ENCODE measurements around the gene HS3ST6. TPM values are rescaled to one million over a fixed set of nuclear protein-coding genes. Genes with fewer than 3 reads are reported as not detected.

The HS3ST6 gene
- total and polyA plus RNA-seq, 9 of the 15 experiments (the other 6 are each of a cell fraction or from before 2014, with no cell fraction given), result not detected

DNA sequence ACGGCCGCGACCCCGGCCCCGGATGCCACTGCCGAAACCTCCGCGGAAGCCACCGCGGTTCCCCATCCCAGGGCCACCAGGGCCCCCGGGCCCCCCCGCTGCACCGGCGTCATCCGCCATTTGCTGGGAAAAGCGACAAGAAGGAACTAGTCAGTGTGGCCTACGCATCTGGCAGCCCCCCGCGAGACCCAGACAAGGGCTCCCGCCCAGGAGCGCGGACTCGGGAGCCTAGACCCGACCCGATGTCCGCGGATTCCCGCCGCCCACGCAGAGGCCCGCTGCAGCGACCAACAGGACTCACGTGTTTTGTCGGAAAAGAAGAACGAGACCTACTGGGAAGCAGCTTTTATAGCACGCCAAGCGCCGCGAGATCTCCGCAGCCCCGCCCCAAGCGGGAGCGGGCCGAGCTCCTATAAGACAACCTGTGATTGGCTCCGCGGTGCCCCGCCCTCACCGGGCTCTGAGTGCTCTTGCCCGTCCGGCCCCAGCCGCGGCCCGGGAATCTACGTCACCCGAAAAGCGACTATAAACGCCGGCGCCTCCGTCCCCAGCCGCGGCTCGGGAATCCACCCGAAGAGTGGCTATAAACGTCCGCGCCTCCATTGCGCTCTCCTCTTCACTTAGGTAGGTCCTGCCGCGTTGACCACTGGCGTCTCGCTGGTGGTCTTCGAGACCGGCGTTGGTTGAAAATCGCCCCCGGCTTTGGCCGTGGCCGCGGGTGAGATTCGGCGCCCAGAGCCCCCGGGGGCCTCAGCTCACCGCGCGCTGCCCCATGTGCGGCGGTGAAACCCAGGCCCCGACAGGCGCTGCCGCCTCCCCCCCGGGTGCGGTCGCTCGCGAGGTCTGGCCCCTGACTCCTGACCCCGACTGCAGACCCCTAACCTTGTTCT is 46.5 kb upstream of the HS3ST6 start, which contains the start of gene RPS2 (continued):
- TF ChIP-seq, protein P1, sequence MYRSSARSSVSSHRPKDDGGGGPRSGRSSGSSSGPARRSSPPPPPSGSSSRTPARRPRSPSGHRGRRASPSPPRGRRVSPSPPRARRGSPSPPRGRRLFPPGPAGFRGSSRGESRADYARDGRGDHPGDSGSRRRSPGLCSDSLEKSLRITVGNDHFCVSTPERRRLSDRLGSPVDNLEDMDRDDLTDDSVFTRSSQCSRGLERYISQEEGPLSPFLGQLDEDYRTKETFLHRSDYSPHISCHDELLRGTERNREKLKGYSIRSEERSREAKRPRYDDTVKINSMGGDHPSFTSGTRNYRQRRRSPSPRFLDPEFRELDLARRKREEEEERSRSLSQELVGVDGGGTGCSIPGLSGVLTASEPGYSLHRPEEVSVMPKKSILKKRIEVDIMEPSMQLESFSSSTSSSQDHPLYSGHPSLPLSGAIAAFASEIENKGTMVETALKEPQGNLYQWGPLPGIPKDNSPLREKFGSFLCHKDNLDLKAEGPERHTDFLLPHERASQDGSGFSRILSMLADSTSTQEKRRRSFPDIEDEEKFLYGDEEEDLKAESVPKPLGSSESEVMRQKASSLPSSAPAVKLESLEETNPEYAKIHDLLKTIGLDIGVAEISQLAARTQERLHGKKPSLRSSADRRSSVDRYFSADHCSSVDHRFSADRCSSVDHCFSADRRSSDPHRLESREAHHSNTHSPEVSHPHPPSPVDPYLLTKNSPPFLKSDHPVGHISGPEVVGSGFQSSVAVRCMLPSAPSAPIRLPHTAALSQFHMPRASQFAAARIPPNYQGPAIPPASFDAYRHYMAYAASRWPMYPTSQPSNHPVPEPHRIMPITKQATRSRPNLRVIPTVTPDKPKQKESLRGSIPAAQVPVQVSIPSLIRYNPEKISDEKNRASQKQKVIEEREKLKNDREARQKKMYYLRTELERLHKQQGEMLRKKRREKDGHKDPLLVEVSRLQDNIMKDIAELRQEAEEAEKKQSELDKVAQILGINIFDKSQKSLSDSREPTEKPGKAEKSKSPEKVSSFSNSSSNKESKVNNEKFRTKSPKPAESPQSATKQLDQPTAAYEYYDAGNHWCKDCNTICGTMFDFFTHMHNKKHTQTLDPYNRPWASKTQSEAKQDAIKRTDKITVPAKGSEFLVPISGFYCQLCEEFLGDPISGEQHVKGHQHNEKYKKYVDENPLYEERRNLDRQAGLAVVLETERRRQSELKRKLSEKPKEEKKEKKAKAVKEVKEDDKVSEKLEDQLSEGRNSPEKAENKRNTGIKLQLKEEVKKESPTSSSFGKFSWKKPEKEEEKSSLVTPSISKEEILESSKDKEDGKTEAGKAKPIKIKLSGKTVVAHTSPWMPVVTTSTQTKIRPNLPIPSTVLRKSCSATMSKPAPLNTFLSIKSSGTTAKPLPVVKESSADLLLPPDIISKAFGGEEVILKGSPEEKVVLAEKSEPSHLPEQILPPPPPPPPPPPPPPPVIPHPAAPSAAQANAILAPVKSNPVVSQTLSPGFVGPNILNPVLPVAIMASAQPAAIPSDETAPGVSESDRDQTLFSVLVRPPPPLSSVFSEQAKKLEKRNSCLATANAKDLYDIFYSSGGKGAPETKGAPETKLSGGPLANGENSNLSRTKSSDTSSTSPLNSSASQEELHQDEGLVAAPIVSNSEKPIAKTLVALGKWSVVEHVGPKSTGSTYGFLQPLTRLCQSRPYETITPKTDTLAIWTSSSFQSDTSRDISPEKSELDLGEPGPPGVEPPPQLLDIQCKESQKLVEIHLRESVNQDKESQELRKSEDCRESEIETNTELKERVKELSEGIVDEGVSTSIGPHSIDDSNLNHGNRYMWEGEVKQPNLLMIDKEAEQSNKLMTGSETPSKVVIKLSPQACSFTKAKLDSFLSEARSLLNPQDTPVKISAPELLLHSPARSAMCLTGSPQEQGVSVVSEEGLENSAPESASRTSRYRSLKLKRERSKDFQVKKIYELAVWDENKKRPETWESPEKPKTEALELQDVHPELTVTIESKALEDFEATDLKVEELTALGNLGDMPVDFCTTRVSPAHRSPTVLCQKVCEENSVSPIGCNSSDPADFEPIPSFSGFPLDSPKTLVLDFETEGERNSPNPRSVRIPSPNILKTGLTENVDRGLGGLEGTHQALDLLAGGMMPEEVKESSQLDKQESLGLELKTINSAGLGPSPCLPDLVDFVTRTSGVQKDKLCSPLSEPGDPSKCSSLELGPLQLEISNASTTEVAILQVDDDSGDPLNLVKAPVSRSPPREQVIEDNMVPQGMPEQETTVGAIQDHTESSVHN (IDR thresholded peaks at IDR 0.05; ENCODE audit: borderline replicate concordance in 1 of 2, low read depth in 1 of 2), result peak in 1 of 2 experiments; percentile 55; a peak in 1 of 4 replicates
- peak; percentile 88 for TF ChIP-seq CXXC5 (CRISPR knock-in tag; IDR thresholded peaks at IDR 0.05)
- TF ChIP-seq JUND (IDR thresholded peaks at IDR 0.05; ENCODE audit: borderline replicate concordance, low read depth, low read length), result 0 out of 2 replicates have a peak, but pooled peaks have one; percentile 53
- no peak for TF ChIP-seq JUND (tag; IDR thresholded peaks at IDR 0.05; ENCODE audit: borderline replicate concordance, low read depth, low read length)
- TF ChIP-seq POLR2H (tag; IDR thresholded peaks at IDR 0.05; ENCODE audit: low read depth), result peak; percentile 98
- TF ChIP-seq BMI1 (IDR thresholded peaks at IDR 0.05; ENCODE audit: low read length), result no peak
- TF ChIP-seq, protein P2, sequence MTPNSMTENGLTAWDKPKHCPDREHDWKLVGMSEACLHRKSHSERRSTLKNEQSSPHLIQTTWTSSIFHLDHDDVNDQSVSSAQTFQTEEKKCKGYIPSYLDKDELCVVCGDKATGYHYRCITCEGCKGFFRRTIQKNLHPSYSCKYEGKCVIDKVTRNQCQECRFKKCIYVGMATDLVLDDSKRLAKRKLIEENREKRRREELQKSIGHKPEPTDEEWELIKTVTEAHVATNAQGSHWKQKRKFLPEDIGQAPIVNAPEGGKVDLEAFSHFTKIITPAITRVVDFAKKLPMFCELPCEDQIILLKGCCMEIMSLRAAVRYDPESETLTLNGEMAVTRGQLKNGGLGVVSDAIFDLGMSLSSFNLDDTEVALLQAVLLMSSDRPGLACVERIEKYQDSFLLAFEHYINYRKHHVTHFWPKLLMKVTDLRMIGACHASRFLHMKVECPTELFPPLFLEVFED (CRISPR knock-in tag; conservative IDR thresholded peaks at IDR 0.05), result peak; percentile 79; the same call in 1 of the 2 replicates
- TF ChIP-seq PHB (CRISPR knock-in tag; IDR thresholded peaks at IDR 0.05), result peak; percentile 77; the same call in 1 of the 2 replicates
- TF ChIP-seq TGIF2 (CRISPR knock-in tag; IDR thresholded peaks at IDR 0.05), result peak; percentile 78
- TF ChIP-seq FOXK2 (conservative IDR thresholded peaks at IDR 0.05 in 1 of 2, IDR thresholded peaks at IDR 0.05 in 1 of 2; ENCODE audit: low read depth in 2 of 2), result peak; percentile 67 to 69; a peak in 2 of 4 replicates
- TF ChIP-seq ZNF431 (CRISPR knock-in tag; IDR thresholded peaks at IDR 0.05), result peak; percentile 56
- no peak for TF ChIP-seq MED1 (CRISPR knock-in tag; IDR thresholded peaks at IDR 0.05; ENCODE audit: borderline replicate concordance)
- peak; percentile 86; the same call in 1 of the 2 replicates for TF ChIP-seq FOXP1 (CRISPR knock-in tag; IDR thresholded peaks at IDR 0.05)
- TF ChIP-seq IRF2 (CRISPR knock-in tag; IDR thresholded peaks at IDR 0.05), result no peak
- TF ChIP-seq, protein P3, sequence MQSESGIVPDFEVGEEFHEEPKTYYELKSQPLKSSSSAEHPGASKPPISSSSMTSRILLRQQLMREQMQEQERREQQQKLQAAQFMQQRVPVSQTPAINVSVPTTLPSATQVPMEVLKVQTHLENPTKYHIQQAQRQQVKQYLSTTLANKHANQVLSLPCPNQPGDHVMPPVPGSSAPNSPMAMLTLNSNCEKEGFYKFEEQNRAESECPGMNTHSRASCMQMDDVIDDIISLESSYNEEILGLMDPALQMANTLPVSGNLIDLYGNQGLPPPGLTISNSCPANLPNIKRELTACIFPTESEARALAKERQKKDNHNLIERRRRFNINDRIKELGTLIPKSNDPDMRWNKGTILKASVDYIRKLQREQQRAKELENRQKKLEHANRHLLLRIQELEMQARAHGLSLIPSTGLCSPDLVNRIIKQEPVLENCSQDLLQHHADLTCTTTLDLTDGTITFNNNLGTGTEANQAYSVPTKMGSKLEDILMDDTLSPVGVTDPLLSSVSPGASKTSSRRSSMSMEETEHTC (IDR thresholded peaks at IDR 0.05), result no peak
- peak; percentile 91 for TF ChIP-seq ERF (CRISPR knock-in tag; IDR thresholded peaks at IDR 0.05)
